ENCODE measurements around the gene PRTFDC1.

Gene PRTFDC1

GRCh38 chr10:24883176-24883575, 69.2 kb downstream of the PRTFDC1 start:
- Histone ChIP-seq H3K4me3 (replicated peaks; ENCODE audit: insufficient read depth, low read length) (no peak overlapping the region), H3K27me3 (ENCODE audit: insufficient read depth, poor library complexity, severe bottlenecking) (no peaks in the 10 kb centered on the region), H3K27ac (replicated peaks) (no peak overlapping the region)
- DNase-seq (ENCODE audit: low read depth in 1 of 2, low spot score in 1 of 2), result no peak
- TF ChIP-seq REST (IDR thresholded peaks at IDR 0.05; ENCODE audit: insufficient replicate concordance, low read depth), result no peak
- TF ChIP-seq CTCF (IDR thresholded peaks at IDR 0.05; ENCODE audit: insufficient read depth, low read length), result no peak
- no peak for TF ChIP-seq GABPA (IDR thresholded peaks at IDR 0.05; ENCODE audit: low read depth)
- TF ChIP-seq SPI1 (IDR thresholded peaks at IDR 0.05; ENCODE audit: borderline replicate concordance, low read depth), result no peak
- TF ChIP-seq POLR2AphosphoS5 (IDR thresholded peaks at IDR 0.05; ENCODE audit: low read depth), result no peak

- H3K27ac ChIP-seq (replicated peaks), result no peak overlapping the region
- TF ChIP-seq SPI1 (IDR thresholded peaks at IDR 0.05; ENCODE audit: borderline replicate concordance, low read depth) (no peak), GABPA (IDR thresholded peaks at IDR 0.05; ENCODE audit: low read depth) (no peak), POLR2AphosphoS5 (IDR thresholded peaks at IDR 0.05; ENCODE audit: low read depth) (no peak), CTCF (IDR thresholded peaks at IDR 0.05; ENCODE audit: insufficient read depth, low read length) (no peak), REST (IDR thresholded peaks at IDR 0.05; ENCODE audit: insufficient replicate concordance, low read depth) (no peak)
- no peaks in the 10 kb centered on the region for H3K27me3 ChIP-seq (ENCODE audit: insufficient read depth, poor library complexity, severe bottlenecking)
- no peak for DNase-seq (ENCODE audit: low read depth in 1 of 2, low spot score in 1 of 2)
- H3K4me3 ChIP-seq (replicated peaks; ENCODE audit: insufficient read depth, low read length), result no peak overlapping the region
Measured at GRCh38 chr10:24882047-24882698, 70.2 kb downstream of the PRTFDC1 start.

GRCh38 chr10:24879861-24880260, 72.5 kb downstream of the PRTFDC1 start:
- no peak for TF ChIP-seq REST (IDR thresholded peaks at IDR 0.05; ENCODE audit: insufficient replicate concordance, low read depth)
- no peak for TF ChIP-seq GABPA (IDR thresholded peaks at IDR 0.05; ENCODE audit: low read depth)
- TF ChIP-seq CTCF (IDR thresholded peaks at IDR 0.05; ENCODE audit: insufficient read depth, low read length), result no peak
- no peak for TF ChIP-seq SPI1 (IDR thresholded peaks at IDR 0.05; ENCODE audit: borderline replicate concordance, low read depth)
- no peak for TF ChIP-seq POLR2AphosphoS5 (IDR thresholded peaks at IDR 0.05; ENCODE audit: low read depth)
- H3K27ac ChIP-seq (replicated peaks), result no peak overlapping the region
- DNase-seq (ENCODE audit: low read depth in 1 of 2, low spot score in 1 of 2), result no peak
- no peaks in the 10 kb centered on the region for H3K27me3 ChIP-seq (ENCODE audit: insufficient read depth, poor library complexity, severe bottlenecking)
- no peak overlapping the region for H3K4me3 ChIP-seq (replicated peaks; ENCODE audit: insufficient read depth, low read length)
